H1 (cell line): Measurements from ENCODE around the gene CAP2. TPM values are rescaled to one million over a fixed set of nuclear protein-coding genes. Genes with fewer than 3 reads are reported as not detected.

Experiments used
- ASH2L ChIP-seq: fragments of 200-600, 300-600 bp; sonication (generic); IDR thresholded peaks from one replicate; pipeline ENCODE4 v1.7.1; 2017; ENCODE audit warnings: low read length
- BCL11A ChIP-seq, 2 experiments: IDR thresholded peaks; one replicate each; pipeline ENCODE4 v1.6.1; 2011; ENCODE audit warnings: low read depth in 2 of 2, low read length in 2 of 2, mild to moderate bottlenecking in 2 of 2
- BRCA1 ChIP-seq: IDR thresholded peaks from 2 replicates; pipeline ENCODE4 v1.6.1; 2012; ENCODE audit warnings: low read depth, low read length, improper control_type of control experiment
- CEBPB ChIP-seq: IDR thresholded peaks from 2 replicates; pipeline ENCODE4 v1.6.1; 2012; ENCODE audit warnings: low read depth, low read length
- JUN ChIP-seq: IDR thresholded peaks from 2 replicates; pipeline ENCODE4 v1.6.1; 2011; ENCODE audit warnings: low read depth, mild to moderate bottlenecking, improper control_type of control experiment, low read length
- KDM1A ChIP-seq: fragments of 200-600, 300-600 bp; sonication (generic); IDR thresholded peaks from 2 replicates; pipeline ENCODE4 v1.7.1; 2016; ENCODE audit warnings: mild to moderate bottlenecking, low read length, borderline replicate concordance
- MAFK ChIP-seq: IDR thresholded peaks from 2 replicates; pipeline ENCODE4 v1.6.1; 2012; ENCODE audit warnings: low read depth, mild to moderate bottlenecking, improper control_type of control experiment, low read length
- NRF1 ChIP-seq: IDR thresholded peaks from 2 replicates; pipeline ENCODE4 v1.6.1; 2011; ENCODE audit warnings: mild to moderate bottlenecking, low read depth, low read length, improper control_type of control experiment
- POU5F1 ChIP-seq: IDR thresholded peaks from 2 replicates; pipeline ENCODE4 v1.6.1; 2011; ENCODE audit warnings: low read depth, mild to moderate bottlenecking, low read length, moderate library complexity
- SIX5 ChIP-seq: IDR thresholded peaks from 2 replicates; pipeline ENCODE4 v1.6.1; 2011; ENCODE audit warnings: mild to moderate bottlenecking, low read depth, low read length
- TAF1 ChIP-seq: IDR thresholded peaks from 2 replicates; pipeline ENCODE4 v1.6.1; 2011; ENCODE audit warnings: mild to moderate bottlenecking, low read depth, low read length
- YY1 ChIP-seq: IDR thresholded peaks from 2 replicates; pipeline ENCODE4 v1.6.1; 2011; ENCODE audit warnings: low read depth, mild to moderate bottlenecking, low read length
- polyA plus RNA-seq, 7 experiments: library from polyadenylated mRNA; depleted of rRNA in 3 of 7; stranded (reverse) in 5 of 7; unstranded in 2 of 7; fragments of >200 nt in 5 of 7; fragments of 200-250 nt in 2 of 7; gene quantifications; 1 replicate in 5 of 7; 2 replicates in 1 of 7; 4 replicates in 1 of 7; pipeline versions ENCODE4 v1.2.1 to v1.2.3, GENCODE V29; 2011 to 2013; ENCODE audit warnings: missing spikeins in 2 of 7, mixed read lengths in 2 of 7
- total RNA-seq: library from RNA; stranded (reverse); fragmentation: NEBNext Ultra II Directional; extraction: Animal tissue kit (Norgen Biotek cat#: 25700); gene quantifications from 2 replicates; pipeline ENCODE4 v1.2.1, GENCODE V29; 2021
- TF ChIP-seq, protein P1 (sequence below): fragments of 300-600 bp; sonication (generic); IDR thresholded peaks from 2 replicates; pipeline ENCODE4 v1.7.1; 2012; ENCODE audit warnings: low read length, moderate library complexity, mild to moderate bottlenecking, inconsistent platforms; ENCODE audit not compliant: insufficient replicate concordance

The CAP2 gene
- total and polyA plus RNA-seq, 2 of the 8 experiments (the other 6 are each of a cell fraction or from before 2014, with no cell fraction given), result 7.2 to 10.0 TPM

DNA sequence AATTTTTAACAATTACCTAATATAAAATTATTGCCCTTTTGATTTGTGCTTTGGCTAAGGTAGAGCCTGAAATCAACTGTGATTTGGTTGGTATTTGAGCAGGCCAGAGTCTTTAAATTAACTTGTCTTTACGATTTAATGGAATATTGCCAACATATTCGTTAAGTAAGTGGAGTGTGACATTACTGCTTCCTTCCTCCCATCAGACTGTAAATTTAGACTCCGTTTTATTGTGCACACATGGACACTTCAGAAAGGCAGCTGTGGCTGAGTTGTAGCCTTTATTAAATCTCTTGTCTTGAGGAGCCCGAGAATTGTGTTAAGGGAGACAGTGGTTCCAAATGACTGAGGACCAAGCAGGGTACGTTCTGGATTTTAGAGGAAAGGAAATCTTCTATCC, 57.4 kb downstream of the CAP2 start (continued):
- TF ChIP-seq, protein P1, sequence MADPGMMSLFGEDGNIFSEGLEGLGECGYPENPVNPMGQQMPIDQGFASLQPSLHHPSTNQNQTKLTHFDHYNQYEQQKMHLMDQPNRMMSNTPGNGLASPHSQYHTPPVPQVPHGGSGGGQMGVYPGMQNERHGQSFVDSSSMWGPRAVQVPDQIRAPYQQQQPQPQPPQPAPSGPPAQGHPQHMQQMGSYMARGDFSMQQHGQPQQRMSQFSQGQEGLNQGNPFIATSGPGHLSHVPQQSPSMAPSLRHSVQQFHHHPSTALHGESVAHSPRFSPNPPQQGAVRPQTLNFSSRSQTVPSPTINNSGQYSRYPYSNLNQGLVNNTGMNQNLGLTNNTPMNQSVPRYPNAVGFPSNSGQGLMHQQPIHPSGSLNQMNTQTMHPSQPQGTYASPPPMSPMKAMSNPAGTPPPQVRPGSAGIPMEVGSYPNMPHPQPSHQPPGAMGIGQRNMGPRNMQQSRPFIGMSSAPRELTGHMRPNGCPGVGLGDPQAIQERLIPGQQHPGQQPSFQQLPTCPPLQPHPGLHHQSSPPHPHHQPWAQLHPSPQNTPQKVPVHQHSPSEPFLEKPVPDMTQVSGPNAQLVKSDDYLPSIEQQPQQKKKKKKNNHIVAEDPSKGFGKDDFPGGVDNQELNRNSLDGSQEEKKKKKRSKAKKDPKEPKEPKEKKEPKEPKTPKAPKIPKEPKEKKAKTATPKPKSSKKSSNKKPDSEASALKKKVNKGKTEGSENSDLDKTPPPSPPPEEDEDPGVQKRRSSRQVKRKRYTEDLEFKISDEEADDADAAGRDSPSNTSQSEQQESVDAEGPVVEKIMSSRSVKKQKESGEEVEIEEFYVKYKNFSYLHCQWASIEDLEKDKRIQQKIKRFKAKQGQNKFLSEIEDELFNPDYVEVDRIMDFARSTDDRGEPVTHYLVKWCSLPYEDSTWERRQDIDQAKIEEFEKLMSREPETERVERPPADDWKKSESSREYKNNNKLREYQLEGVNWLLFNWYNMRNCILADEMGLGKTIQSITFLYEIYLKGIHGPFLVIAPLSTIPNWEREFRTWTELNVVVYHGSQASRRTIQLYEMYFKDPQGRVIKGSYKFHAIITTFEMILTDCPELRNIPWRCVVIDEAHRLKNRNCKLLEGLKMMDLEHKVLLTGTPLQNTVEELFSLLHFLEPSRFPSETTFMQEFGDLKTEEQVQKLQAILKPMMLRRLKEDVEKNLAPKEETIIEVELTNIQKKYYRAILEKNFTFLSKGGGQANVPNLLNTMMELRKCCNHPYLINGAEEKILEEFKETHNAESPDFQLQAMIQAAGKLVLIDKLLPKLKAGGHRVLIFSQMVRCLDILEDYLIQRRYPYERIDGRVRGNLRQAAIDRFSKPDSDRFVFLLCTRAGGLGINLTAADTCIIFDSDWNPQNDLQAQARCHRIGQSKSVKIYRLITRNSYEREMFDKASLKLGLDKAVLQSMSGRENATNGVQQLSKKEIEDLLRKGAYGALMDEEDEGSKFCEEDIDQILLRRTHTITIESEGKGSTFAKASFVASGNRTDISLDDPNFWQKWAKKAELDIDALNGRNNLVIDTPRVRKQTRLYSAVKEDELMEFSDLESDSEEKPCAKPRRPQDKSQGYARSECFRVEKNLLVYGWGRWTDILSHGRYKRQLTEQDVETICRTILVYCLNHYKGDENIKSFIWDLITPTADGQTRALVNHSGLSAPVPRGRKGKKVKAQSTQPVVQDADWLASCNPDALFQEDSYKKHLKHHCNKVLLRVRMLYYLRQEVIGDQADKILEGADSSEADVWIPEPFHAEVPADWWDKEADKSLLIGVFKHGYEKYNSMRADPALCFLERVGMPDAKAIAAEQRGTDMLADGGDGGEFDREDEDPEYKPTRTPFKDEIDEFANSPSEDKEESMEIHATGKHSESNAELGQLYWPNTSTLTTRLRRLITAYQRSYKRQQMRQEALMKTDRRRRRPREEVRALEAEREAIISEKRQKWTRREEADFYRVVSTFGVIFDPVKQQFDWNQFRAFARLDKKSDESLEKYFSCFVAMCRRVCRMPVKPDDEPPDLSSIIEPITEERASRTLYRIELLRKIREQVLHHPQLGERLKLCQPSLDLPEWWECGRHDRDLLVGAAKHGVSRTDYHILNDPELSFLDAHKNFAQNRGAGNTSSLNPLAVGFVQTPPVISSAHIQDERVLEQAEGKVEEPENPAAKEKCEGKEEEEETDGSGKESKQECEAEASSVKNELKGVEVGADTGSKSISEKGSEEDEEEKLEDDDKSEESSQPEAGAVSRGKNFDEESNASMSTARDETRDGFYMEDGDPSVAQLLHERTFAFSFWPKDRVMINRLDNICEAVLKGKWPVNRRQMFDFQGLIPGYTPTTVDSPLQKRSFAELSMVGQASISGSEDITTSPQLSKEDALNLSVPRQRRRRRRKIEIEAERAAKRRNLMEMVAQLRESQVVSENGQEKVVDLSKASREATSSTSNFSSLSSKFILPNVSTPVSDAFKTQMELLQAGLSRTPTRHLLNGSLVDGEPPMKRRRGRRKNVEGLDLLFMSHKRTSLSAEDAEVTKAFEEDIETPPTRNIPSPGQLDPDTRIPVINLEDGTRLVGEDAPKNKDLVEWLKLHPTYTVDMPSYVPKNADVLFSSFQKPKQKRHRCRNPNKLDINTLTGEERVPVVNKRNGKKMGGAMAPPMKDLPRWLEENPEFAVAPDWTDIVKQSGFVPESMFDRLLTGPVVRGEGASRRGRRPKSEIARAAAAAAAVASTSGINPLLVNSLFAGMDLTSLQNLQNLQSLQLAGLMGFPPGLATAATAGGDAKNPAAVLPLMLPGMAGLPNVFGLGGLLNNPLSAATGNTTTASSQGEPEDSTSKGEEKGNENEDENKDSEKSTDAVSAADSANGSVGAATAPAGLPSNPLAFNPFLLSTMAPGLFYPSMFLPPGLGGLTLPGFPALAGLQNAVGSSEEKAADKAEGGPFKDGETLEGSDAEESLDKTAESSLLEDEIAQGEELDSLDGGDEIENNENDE, result no peak
- TF ChIP-seq MAFK (no peak), POU5F1 (no peak), SIX5 (no peak), TAF1 (no peak), BRCA1 (no peak), CEBPB (no peak), JUN (no peak), KDM1A (no peak), NRF1 (no peak), ASH2L (no peak), BCL11A (IDR thresholded peaks at IDR 0.05; ENCODE audit: low read depth in 2 of 2, low read length in 2 of 2) (no peak), YY1 (no peak)
